Activated naive CD8-positive, alpha-beta T cell (primary cell): ENCODE data around the gene COG3.
"Not testable (repeated sequence)": the region's sequence is repeated elsewhere in the genome, so short reads cannot be mapped to it uniquely, and the experiment has no call there.

Experiments
- H3K27ac Mint-ChIP-seq: one replicate; pipeline ENCODE4 v1.8.0; 2021; ENCODE audit warnings: mixed read lengths
- H3K27me3 Mint-ChIP-seq: one replicate; pipeline ENCODE4 v1.8.0; 2021; ENCODE audit warnings: mixed read lengths
- H3K36me3 Mint-ChIP-seq: one replicate; pipeline ENCODE4 v1.8.0; 2021; ENCODE audit warnings: mixed read lengths
- H3K4me1 Mint-ChIP-seq: one replicate; pipeline ENCODE4 v1.8.0; 2021; ENCODE audit warnings: low read depth, mixed read lengths
- H3K4me3 Mint-ChIP-seq: one replicate; pipeline ENCODE4 v1.8.0; 2021; ENCODE audit warnings: mild to moderate bottlenecking, mixed read lengths
- H3K9me3 Mint-ChIP-seq: one replicate; pipeline ENCODE4 v1.8.0; 2021; ENCODE audit warnings: low read depth, mixed read lengths

Gene COG3, protein sequence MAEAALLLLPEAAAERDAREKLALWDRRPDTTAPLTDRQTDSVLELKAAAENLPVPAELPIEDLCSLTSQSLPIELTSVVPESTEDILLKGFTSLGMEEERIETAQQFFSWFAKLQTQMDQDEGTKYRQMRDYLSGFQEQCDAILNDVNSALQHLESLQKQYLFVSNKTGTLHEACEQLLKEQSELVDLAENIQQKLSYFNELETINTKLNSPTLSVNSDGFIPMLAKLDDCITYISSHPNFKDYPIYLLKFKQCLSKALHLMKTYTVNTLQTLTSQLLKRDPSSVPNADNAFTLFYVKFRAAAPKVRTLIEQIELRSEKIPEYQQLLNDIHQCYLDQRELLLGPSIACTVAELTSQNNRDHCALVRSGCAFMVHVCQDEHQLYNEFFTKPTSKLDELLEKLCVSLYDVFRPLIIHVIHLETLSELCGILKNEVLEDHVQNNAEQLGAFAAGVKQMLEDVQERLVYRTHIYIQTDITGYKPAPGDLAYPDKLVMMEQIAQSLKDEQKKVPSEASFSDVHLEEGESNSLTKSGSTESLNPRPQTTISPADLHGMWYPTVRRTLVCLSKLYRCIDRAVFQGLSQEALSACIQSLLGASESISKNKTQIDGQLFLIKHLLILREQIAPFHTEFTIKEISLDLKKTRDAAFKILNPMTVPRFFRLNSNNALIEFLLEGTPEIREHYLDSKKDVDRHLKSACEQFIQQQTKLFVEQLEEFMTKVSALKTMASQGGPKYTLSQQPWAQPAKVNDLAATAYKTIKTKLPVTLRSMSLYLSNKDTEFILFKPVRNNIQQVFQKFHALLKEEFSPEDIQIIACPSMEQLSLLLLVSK

DNA sequence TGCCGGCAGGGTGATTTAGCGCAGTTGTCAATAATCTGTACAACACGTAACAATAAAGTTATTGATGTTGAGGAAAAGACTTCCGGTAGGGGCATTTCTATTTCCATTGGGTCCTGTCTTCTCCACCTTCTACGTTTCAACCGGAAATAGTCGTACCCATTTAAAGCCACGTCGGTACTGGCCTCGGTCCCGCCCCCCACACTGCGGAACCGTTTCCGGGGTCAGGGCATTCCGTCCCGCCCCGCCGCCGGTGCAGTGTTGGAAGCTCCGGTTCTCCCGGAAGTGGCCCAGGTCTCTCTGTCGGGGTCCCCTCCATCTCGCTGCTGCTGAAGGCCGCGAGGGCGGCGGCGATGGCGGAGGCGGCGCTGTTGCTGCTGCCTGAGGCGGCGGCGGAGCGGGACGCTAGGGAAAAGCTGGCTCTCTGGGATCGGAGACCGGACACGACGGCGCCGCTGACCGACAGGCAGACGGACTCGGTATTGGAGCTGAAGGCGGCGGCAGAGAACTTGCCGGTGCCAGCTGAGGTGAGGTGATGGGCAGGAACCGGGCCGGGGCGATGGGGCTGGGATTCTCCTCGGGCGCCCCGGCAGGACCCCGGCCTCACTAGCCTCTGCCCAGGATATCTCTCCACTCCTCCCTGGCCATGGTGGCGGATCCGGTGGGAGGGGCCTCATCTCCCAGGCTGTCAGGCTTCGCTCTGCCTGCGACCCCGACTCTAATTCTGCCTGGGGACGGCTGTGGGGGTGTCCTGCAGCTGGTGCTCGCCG lies at the start of gene COG3:
COG3 (plus strand) TSS at position 253 of the 767 bp plus-strand sequence; CDS start at position 351, 98 bp downstream.
- peak within 1 kb of the TSS; percentile 94 for H3K4me3 Mint-ChIP-seq
- H3K9me3 Mint-ChIP-seq, result no peaks in the 10 kb centered on the region
- H3K36me3 Mint-ChIP-seq, result no peaks in the 10 kb centered on the region
- H3K4me1 Mint-ChIP-seq, result peaks cover 48% of the 10 kb centered on the region
- H3K27me3 Mint-ChIP-seq, result no peaks in the 10 kb centered on the region
- H3K27ac Mint-ChIP-seq, result peak within 1 kb of the TSS; percentile 92

- Mint-ChIP-seq H3K27ac (peak overlapping the region; percentile 11), H3K9me3 (no peaks in the 10 kb centered on the region), H3K4me3 (peak overlapping the region; percentile 53), H3K4me1 (peaks cover 43% of the 10 kb centered on the region), H3K27me3 (no peaks in the 10 kb centered on the region), H3K36me3 (peaks cover 3% of the 10 kb centered on the region)
Measured at GRCh38 chr13:45415112-45415511, 49.6 kb upstream of the COG3 start.

DNA sequence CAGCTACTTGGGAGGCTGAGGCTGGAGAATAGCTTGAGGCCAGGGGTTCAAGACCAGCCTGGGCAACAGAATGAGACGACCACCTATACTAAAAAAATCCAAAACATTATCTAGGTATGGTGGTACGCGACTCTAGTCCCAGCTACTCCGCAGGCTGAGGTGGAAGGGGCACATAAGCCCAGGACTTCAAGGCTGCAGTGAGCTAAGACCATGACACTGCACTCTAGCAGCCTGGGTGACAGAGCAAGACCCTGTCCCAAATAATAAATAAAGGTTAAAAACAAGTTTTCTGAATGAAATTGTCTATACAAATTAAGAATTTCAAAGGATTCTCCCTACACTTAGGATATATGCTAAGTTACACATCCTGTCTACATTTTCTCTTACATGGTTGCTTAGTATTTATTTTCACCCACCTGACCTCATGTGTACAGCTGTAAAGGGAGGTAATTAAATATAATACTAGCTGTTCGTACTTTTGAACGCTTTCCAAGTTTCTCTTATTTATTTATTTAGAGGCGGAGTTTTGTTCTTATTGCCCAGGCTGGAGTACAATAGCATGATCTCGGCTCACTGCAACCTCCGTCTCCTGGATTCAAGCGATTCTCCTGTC lies 48.1 kb upstream of the COG3 start:
- peak overlapping the region; percentile 97 for H3K4me3 Mint-ChIP-seq
- H3K27ac Mint-ChIP-seq, result peak overlapping the region; percentile 97
- no peaks in the 10 kb centered on the region for H3K9me3 Mint-ChIP-seq
- H3K4me1 Mint-ChIP-seq, result peaks cover 39% of the 10 kb centered on the region
- H3K27me3 Mint-ChIP-seq, result no peaks in the 10 kb centered on the region
- H3K36me3 Mint-ChIP-seq, result no peaks in the 10 kb centered on the region

DNA sequence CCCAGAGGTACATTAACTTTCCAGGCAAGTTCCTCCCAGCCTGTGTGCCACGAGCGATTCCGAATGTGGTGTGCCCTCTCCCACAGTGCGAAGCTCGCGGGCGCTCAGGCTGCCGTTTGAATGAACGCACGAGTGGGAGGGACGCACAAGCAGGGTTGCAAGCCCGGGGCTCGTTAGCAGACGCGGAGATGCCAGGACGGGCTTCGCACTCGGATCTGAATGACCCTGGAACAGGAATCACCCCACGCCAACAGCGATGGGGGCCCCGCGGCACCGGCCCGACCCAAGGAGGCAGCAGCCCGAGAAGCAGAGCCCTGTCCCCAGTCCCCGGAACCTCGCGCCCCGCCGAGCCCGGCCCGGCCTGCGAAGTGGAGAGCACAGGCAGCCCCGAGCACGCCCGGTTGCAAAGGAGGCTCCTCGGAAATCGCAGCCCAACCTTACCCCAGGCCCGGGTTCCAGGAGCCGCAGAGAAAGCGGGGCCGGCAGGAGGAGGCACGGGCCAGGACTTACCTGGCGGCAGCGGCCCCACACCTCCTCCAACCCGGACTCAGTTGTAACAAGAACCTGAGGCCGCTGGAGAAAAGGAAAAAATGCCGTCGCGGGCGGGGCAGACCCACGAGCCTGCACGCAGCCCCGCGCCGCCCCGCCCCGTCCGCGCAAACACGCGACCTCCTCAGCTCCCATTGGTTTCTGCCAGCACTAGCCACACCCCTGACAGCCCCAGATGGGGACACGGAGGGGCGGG lies 46.8 kb upstream of the COG3 start, which contains the start of gene SLC25A30:
SLC25A30 (minus strand) TSS at position 584 of the 745 bp plus-strand sequence. CDS start 6,948 bp downstream, outside the sequence.
- Mint-ChIP-seq H3K36me3 (no peaks in the 10 kb centered on the region), H3K9me3 (no peaks in the 10 kb centered on the region), H3K27ac (peak within 1 kb of the TSS; percentile 97), H3K4me1 (peaks cover 32% of the 10 kb centered on the region), H3K4me3 (peak within 1 kb of the TSS; percentile 97), H3K27me3 (no peaks in the 10 kb centered on the region)

DNA sequence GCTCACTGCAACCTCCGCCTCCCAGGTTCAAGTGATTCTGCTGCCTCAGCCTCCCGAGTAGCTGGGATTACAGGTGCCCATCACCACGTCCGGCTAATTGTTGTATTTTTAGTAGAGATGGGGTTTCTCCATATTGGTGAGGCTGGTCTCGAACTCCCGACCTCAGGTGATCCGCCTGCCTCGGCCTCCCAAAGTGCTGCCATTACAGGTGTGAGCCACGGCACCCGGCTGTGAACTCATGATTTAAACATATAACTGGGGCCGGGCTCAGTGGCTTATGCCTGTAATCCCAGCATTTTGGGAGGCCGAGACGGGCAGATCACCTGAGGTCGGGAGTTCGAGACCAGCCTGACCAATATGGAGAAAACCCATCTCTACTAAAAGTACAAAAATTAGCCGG lies 45.4 kb upstream of the COG3 start:
- peaks cover 23% of the 10 kb centered on the region for H3K4me1 Mint-ChIP-seq
- H3K4me3 Mint-ChIP-seq, H3K27me3 Mint-ChIP-seq, H3K9me3 Mint-ChIP-seq, H3K27ac Mint-ChIP-seq, H3K36me3 Mint-ChIP-seq: not testable (repeated sequence)

GRCh38 chr13:45419945-45420344 lies 44.8 kb upstream of the COG3 start:
- peak overlapping the region; percentile 49 for H3K4me3 Mint-ChIP-seq
- no peak overlapping the region for H3K27ac Mint-ChIP-seq
- no peaks in the 10 kb centered on the region for H3K9me3 Mint-ChIP-seq
- H3K36me3 Mint-ChIP-seq, result no peaks in the 10 kb centered on the region
- H3K27me3 Mint-ChIP-seq, result no peaks in the 10 kb centered on the region
- H3K4me1 Mint-ChIP-seq, result peaks cover 18% of the 10 kb centered on the region

DNA sequence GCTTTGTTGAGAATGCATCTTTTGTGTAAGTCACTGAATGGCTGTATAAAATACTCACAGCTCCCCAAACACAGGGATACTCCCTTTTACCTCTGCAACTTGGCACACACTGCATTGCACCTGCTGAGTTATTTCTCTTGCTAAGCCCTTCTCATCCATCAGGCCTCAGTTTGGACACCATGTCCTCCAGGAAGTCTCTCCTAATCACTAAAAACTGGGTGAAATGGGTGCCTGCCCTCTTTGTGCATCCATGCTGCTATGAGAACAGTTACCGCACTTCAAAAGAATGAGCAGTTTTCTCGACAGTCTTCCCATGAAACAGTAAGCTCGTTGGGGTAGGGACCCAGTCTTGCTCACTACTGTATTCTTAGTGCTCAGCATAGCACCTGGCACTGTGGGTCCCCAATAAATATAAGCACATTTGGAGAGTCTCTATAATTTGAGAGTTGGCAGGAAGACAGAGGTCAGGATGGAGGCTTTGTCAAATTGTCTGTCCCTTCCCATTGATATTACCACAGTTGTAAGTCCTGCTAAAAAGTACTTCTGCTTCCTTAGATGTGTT lies 41.9 kb upstream of the COG3 start:
- no peak overlapping the region for H3K27ac Mint-ChIP-seq
- H3K27me3 Mint-ChIP-seq, result no peaks in the 10 kb centered on the region
- no peaks in the 10 kb centered on the region for H3K36me3 Mint-ChIP-seq
- H3K4me1 Mint-ChIP-seq, result peaks cover 4% of the 10 kb centered on the region
- H3K4me3 Mint-ChIP-seq, result no peak overlapping the region
- no peaks in the 10 kb centered on the region for H3K9me3 Mint-ChIP-seq

GRCh38 chr13:45426056-45426841 lies 38.5 kb upstream of the COG3 start:
- H3K4me3 Mint-ChIP-seq, H3K4me1 Mint-ChIP-seq, H3K9me3 Mint-ChIP-seq, H3K27me3 Mint-ChIP-seq, H3K27ac Mint-ChIP-seq, H3K36me3 Mint-ChIP-seq: not testable (repeated sequence)

GRCh38 chr13:45432737-45433380 lies 31.9 kb upstream of the COG3 start:
- Mint-ChIP-seq H3K4me1 (no peaks in the 10 kb centered on the region), H3K9me3 (no peaks in the 10 kb centered on the region), H3K36me3 (no peaks in the 10 kb centered on the region), H3K27me3 (no peaks in the 10 kb centered on the region), H3K4me3 (no peak overlapping the region), H3K27ac (no peak overlapping the region)

GRCh38 chr13:45433381-45433790 lies 31.4 kb upstream of the COG3 start:
- no peak overlapping the region for H3K4me3 Mint-ChIP-seq
- H3K9me3 Mint-ChIP-seq, result no peaks in the 10 kb centered on the region
- no peaks in the 10 kb centered on the region for H3K27me3 Mint-ChIP-seq
- H3K27ac Mint-ChIP-seq, result no peak overlapping the region
- H3K4me1 Mint-ChIP-seq, result no peaks in the 10 kb centered on the region
- H3K36me3 Mint-ChIP-seq, result no peaks in the 10 kb centered on the region

DNA sequence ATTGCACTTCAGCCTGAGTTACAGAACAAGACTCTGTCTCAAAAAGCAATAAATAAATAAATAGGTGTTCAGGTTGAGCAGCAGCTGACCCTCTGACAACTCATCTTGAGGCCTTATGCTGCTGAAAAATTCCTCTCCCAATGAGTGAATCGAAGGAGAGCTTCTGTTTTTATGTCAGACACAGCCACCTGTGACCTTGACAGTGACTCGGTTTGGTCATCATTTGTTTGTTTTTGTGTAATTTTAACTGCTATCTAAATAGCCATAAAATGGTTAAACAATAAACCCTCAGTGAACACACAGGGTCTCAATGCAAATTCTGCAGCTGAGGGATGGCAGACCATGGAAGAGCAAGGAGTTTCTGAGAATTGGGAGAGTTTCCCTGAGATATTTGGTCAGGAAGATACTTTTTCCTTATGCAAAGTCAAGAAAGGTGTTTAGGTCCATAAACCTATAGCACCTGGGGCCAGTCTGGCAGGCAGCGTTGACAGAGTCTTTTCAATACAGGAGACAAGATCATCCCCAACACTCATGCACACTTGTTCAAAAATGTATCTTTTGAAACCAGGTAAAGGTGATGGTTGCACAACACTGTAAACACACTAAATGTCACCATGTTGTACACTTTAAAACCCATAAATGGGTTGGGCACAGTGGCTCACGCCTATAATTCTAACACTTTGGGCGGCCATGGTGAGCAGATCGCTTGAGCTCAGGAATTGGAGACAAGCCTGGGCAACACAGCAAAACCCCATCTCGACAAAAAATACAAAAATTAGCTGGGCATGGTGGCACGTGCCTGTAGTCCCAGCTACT lies 30.0 kb upstream of the COG3 start:
- no peaks in the 10 kb centered on the region for H3K9me3 Mint-ChIP-seq

DNA sequence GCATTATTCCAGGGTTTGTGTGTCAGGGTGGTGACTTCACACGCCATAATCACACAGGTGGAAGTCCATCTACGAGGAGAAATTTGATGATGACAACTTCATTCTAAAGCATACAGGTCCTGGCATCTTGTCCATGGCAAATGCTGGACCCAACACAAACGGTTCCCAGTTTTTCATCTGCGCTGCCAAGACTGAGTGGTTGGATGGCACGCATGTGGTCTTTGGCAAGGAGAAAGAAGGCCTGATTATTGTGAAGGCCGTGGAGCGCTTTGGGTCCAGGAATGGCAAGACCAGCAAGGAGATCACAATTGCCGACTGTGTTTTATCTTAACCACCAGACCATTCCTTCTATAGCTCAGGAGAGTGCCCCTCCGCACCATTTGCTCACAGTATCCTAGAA lies 28.4 kb upstream of the COG3 start:
- Mint-ChIP-seq H3K27me3 (no peaks in the 10 kb centered on the region), H3K27ac (no peak overlapping the region), H3K9me3 (no peaks in the 10 kb centered on the region), H3K36me3 (no peaks in the 10 kb centered on the region), H3K4me1 (no peaks in the 10 kb centered on the region), H3K4me3 (no peak overlapping the region)

More for the DNA sequence above, 30.0 kb upstream of the COG3 start:
- Mint-ChIP-seq H3K36me3 (no peaks in the 10 kb centered on the region), H3K27me3 (no peaks in the 10 kb centered on the region), H3K27ac (no peak overlapping the region), H3K4me3 (no peak overlapping the region), H3K4me1 (no peaks in the 10 kb centered on the region)
